ENCODE results near the gene SSTR3. TPM values are rescaled to one million over a fixed set of nuclear protein-coding genes. Genes with fewer than 3 reads are reported as not detected.

SSTR3 gene
- total RNA-seq, 1 experiment from 2014 or later = not detected

Other genes starting within 250 kb of the SSTR3 start
- 21.0 and 27.3 TPM in 2 replicates for gene TST, start 193.0 kb downstream of the SSTR3 start, total RNA-seq (2014; rRNA removed; shearing (Covaris generic))
- gene MPST, start 192.7 kb downstream of the SSTR3 start, total RNA-seq (2014; rRNA removed; shearing (Covaris generic)) = 40.1 and 54.5 TPM in 2 replicates
- 9.6 and 12.9 TPM in 2 replicates for gene KCTD17, start 160.7 kb downstream of the SSTR3 start, total RNA-seq (2014; rRNA removed; shearing (Covaris generic))
- gene TMPRSS6, start 102.8 kb downstream of the SSTR3 start, total RNA-seq (2014; rRNA removed; shearing (Covaris generic)) = not detected in 2 replicates
- 0.10 TPM in 1 of 2 replicates, not detected in the other for gene IL2RB, start 62.6 kb downstream of the SSTR3 start, total RNA-seq (2014; rRNA removed; shearing (Covaris generic))
- gene C1QTNF6, start 24.2 kb downstream of the SSTR3 start, total RNA-seq (2014; rRNA removed; shearing (Covaris generic)) = 2.0 and 2.2 TPM in 2 replicates
- gene RAC2, start 31.8 kb upstream of the SSTR3 start, total RNA-seq (2014; rRNA removed; shearing (Covaris generic)) = 138 and 151 TPM in 2 replicates
- gene CYTH4, start 70.0 kb upstream of the SSTR3 start, total RNA-seq (2014; rRNA removed; shearing (Covaris generic)) = 1.2 and 1.6 TPM in 2 replicates
- under 0.01 TPM in 1 of 2 replicates, not detected in the other for gene ELFN2, start 215.0 kb upstream of the SSTR3 start, total RNA-seq (2014; rRNA removed; shearing (Covaris generic))

Data from RPMI7951 (cell line).